Inferior parietal cortex (tissue), 1 donor: Measurements from ENCODE around the gene TTLL5.
"Not testable (repeated sequence)": the region's sequence is repeated elsewhere in the genome, so short reads cannot be mapped to it uniquely, and the experiment has no call there.

Experiments
- DNase-seq: peaks from one replicate; pipeline ENCODE4 v3.0.0-alpha.2; 2016; ENCODE audit errors: extremely low spot score

The TTLL5 gene

DNA sequence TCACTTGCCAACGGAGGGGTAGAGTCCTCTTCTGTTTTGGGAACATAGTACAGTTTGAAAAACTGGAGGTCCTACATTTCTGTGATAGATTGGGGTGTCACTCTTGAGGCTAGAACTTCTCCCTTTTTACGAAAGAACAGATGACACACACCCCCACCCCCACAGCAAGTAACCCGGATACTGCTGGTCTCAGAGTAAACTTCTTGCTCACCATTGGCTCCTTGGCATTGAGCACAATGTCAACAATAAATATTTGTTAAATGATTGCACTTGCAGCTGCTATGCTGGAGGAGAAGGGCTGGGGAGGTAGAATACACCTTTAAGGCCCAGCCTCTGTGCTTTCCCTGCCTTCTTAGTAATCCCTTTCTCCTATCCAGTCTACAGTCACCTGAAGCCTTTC is 170.9 kb downstream of the TTLL5 start:
- no peak for DNase-seq

DNA sequence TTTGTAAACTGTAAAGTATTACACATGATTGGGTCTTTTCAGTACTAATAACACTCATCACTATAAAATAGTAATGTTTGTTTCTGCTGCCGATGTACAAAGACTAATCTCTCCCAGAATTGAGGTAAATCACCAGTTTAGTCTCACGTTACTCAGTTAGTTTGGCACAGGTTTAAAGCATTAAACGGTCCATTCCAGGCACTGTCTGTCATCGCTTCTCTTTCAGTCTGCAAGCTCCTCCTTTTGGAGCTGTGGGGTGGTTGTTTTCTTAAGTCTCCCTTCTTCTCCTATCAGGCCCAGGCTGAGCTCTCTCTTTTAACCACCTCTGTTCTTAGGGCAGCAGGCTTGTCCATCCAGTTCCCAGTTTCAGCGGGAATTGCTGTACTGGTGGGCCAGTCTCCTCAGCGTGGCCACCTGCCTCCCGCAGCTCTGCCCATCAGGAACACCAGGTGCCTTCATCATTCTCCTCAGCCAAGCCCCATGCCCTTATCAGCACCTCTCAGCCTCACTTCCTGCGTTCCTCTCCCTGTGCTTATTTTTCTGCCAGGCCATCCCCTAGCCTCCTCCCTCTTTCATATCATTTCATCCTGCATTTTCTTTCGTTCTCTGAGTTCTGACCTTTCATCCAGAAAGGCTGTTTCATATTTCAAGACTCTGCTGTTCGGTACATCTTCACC is 171.7 kb downstream of the TTLL5 start:
- DNase-seq: no peak

DNA sequence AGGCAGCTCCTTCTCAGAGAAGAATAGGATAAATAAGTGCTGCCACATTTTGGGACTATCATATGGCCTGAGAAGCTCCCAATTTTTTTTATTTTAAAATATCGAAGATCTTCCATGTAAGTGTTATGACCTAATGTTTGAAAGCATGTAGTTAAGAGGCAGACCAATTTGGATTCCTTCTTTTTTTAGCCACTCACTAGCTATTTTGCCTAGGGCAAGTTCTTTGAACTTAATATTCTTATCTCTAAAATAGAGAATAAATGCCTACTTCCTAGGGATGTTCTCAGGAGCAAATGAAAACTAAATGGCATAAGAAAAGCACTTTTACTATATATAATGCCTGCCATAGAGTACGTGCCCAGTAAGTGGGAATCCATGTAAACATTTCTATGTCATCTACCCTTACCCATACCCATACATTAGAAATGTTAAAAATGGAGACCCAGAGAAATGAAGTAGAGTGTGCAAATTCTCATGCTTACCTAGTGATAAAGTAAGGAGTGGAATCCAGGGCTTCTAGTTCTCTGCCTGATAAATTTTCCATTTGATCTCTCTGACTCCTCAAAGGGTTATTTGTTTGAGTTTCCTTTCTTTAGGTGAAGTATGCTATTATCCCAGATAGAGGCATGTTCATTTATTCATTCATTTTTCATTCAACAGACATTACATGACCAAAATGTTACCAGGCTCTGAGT is 172.4 kb downstream of the TTLL5 start:
- DNase-seq: no peak

DNA sequence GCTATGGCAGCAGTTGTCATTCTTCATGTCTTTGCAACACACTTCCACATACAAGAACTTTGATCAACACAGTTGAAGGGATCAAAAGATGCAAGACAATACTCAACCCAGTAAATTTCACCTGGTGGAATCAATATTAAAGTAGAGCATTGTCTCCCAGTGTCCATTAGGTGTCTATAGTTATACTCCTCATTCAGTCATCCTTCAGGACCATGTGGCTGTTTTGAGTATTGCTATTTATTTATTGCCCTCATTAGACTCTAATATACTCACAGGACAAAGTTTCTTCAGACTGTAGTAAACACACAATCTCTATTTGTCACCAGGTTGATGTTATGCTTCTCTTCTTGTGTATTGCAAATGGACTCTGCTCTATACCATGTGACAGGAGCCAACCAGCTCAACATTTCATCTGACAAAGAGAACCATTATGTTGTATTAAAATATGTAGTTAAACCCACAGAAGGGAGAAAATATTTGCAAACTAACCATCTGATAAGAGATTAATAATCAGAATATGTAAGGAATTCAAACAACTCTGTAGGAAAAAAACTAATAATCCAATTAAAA is 174.2 kb downstream of the TTLL5 start:
- DNase-seq: no peak

DNA sequence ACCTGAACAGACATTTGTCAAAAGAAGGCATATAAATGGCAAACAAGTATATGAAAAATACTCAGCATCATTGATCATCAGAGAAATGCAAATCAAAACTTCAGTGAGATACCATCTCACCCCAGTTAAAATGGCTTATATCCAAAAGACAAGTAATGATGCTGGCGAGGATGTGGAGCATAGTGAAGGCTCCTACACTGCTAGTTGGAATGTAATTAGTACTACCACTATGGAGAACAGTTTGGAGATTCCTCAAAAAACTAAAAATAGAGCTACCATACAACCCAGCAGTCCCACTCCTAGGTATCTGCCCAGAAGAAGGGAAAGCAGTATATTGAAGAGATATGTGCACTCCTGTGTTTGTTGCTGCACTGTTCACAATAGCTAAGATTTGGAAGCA is 174.7 kb downstream of the TTLL5 start:
- no peak for DNase-seq

DNA sequence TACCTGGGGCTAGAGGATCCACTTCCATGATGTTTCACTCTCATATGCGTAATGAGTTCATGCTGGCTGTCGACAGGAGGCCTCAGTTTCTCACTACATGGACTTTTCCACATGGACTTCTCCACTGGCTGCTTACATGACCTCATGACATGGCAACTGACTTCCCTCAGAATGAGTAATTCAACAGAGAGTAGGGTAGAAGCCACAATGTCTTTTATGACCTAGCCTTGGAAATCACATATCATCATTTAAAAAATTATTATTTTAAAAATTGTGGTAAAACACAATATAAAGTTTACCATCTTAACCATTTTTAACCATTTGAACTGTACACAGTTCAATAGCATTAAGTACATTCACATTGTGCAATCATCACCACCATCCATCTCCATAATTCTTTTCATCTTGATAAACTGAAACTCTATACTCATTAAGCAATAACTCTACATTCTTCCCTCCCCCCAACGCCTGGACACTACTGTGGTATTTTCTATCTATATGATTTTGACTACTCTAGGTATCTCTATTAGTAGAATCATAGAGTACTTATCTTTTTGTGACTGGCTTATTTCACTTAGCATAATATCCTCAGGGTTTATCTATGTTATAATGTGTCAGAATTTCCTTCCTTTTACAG is 176.2 kb downstream of the TTLL5 start:
- no peak for DNase-seq

DNA sequence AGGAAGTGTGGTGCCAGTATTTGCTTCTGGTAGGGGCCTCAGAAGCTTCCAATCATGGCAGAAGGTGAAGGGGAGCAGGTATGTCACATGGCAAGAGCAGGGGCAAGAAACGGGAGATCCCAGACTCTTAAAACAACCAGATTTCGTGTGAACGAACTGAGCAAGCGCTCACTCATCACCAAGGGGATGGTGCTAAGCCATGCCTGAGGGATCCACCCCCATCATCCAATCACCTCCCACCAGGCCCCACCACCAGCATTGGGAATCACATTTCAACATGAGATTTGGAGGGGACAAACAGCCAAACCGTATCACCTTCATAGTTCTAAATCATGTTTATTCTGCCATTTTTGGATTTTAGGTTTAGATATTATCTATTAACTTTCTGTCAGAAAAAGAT is 179.9 kb downstream of the TTLL5 start:
- DNase-seq: no peak

DNA sequence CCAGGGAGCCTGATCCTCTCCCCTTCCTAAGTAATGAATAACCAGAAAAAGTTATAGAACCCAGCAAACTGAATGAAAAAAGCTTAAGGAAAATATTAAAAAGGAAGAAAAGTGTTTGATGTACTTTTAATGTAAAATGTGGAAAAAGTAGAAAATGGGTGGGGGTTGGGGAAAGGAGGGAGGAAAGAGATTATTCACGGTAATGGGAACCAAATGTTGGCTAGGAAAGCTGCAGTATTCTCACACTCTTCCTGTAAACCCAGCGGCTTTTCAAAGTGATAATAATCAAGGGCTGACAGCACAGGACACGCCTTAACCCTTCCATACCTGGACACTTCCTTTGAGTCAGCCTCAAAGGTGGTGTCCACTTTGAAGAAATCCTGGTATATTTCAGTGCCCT is 181.5 kb downstream of the TTLL5 start:
- no peak for DNase-seq

DNA sequence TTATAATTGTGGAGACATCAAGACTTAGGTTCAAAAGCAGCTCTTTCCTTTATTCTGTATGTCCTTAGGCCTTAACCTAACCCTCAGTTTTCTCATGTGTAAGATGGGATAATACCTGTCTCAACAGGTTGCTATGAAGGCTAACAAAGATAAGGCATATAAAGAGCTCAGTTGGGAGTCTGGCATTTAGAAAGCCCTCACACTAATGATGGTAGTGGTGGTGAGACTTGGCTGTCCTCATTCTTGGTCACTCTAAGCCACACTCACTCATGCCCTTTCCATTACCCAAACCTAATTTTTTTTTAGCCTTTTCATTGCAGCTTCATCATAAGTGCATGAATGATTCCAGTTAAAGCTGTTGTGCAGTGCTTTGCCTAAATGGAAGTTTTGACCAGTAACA is 183.4 kb downstream of the TTLL5 start:
- no peak for DNase-seq

DNA sequence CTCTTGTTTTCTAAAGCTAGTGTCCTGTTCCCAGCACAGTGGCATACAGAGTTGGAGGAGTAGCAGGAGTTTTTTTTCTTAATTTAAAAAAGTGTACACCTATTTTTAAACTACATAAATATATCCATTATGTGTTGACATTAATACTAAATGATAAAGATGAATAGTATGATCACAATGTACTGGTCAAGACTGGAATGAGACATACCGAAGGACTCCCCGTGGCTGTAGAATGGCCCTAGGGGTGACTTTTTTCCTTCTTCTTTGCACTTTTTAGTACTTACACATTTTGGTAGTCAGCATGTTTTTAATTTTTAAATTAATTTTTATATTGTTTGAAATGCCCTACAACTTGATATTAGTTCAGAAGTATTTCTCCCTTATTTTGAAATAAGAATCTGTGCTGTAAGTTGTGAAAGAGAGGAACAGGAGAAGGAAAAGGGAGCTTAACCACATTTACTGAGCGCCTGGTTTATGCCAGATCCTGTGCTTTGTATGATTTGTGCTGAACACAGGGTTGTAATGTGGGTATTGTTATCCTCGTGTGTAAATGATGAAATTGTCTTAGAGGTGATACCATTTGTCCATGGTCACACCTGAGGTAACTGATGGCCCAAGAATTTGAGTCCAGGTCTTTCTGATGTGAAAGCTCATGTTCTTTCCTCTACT is 184.2 kb downstream of the TTLL5 start:
- no peak for DNase-seq

DNA sequence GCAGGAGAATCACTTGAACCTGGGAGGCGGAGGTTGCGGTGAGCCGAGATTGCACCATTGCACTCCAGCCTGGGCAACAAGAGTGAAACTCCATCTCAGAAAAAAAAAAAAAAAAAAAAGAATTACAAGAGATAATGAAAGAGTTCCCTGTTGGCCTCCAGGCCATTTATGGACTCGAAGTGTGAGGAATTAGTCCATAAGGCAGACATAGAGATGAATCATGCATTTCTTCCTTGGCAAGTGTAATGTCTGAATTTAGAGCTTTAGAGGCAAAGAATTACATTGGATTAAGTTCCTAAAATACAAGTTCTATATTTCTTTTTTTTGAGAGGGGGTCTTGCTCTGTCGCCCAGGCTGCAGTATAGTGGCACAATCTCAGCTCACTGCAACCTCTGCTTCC is 185.6 kb downstream of the TTLL5 start:
- not testable (repeated sequence) for DNase-seq

DNA sequence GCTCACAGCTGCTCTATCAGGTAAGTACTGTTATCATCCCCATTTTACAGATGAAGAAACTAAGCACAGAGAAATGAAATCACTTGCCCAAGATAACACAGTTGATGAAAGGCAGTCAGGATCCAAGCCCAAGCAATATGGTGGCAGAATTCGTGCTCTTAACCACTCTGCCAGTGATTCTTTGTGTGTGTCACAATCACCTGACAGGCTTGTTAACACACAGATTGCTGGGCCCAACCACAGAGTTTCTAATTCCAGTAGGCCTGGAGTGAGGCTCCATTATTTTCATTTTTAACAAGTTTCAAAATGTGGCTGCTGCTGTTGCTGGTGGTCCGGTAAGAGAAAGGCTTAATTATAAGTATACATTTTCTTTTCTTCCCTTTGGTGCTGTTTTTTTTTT is 186.5 kb downstream of the TTLL5 start:
- no peak for DNase-seq

DNA sequence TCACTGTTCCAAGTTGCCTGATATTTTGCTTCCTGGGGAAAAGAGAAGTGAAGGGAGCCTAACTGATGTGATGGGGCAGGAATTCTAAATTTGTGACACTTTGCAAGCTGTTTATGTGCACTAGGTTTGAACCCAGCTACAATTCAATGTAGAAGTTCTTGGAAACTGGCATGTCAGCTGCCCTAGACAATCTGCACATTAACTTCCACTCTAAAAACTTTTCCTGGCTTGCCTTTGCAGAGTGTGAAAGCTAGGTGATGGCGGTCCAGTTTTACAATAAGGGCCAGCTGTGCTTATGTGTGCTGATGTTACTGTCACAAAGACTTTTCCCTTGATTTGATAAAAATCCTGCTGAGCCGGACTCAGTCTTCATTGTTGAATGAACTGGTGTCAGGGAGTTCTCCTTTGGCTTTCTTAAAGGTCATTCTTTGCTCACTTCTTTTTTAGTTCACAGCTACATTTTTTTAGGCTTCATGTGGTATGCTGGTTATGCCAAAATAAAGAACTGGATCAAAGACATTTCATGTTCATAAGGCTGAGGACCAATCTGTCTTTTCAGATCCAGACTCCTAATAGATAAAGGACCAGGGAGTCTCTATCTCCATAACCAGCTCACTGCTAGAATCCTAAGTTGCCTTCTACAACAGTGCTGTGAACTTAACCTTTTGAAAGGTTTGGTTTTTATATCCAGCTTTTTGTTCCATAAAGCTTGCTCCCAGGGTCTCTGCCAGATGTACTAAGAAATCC is 187.3 kb downstream of the TTLL5 start:
- no peak for DNase-seq

DNA sequence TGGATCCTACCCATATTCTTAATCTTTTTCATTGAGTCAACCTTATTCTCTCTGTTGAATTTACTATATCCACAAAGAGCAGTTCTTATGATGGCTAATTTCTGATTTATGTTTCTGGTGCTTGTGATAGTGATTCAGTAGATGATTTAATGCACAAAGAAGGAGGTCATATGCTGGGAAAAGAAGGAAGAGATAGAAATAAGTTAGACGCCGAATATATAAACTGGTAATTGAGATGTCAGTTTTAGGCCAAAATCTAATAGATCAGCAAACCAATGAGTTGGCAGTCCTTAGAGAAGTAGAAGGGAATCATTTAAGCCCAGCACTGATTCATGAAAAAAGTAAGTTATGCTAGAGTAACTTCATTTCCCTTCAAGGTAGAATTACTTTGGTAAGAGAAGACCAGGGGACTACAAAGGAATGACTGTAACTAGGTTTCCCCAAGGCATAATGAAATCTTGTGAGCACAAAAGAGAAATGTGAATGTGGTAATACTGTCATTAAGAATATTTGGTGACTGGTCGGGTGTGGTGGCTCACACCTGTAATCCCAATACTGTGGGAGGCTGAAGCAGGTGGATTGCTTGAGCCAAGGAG is 188.4 kb downstream of the TTLL5 start:
- DNase-seq: no peak

DNA sequence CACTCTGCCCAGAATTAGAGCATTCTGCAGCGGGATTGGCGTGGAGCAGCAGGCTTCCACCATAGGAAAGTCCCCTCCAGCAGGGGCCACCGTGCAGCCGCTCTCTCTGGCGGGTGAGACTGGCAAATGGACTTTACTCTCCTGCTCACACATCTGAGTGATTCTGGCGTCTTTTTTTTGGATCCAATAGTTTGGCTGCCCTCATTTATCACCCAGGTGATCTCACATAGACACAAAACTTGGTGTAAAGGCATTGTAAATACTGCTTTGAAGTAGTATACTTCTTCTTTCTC is 190.5 kb downstream of the TTLL5 start:
- no peak for DNase-seq

DNA sequence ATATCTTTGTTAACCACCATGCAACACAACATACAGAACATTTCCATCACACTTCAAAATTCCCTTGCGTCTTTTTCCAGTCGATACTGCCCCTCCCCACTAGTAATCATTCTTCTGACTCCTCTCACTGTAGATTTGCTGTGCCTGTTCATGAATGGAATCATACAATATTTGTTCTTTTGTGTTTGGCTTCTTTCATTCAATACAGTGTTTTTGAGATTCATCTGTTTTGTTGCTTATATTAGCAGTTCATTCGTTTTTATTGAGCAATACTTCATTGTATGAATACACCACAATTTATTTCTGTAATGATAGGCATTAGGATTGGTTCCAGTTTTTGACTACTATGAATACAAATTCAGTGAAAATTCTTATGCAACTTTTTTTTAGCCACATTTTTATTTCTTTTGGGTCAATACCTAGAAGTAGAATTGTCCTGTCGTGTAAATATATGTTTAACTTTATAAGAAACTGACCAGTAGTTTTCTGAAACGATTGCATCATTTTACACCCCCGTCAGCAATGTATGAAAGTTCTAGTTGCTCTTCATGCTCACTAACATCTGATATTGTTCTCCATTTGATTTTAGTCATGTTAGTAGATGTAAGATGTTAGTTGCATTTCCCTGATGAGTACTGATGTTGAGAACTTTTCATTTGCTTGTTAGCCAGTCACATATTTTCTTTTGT is 193.2 kb downstream of the TTLL5 start:
- DNase-seq: no peak

DNA sequence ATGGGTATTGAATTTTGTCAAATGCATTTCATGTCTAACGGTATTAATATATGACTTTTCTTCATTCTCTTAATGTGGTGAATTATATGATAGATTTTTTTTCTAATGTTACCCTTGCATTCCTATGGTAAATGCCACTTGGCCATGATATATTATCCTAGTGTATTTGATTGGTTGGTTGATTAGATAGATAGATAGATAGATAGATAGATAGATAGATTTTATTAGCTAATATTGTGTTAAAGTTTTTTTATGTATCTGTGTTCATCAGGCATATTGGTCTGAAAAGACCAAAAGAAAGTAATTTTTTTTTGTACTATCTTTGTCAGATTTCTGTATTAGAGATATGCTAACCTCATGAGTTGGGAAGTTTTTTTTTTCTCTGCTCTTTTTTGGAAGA is 196.2 kb downstream of the TTLL5 start:
- DNase-seq: no peak

DNA sequence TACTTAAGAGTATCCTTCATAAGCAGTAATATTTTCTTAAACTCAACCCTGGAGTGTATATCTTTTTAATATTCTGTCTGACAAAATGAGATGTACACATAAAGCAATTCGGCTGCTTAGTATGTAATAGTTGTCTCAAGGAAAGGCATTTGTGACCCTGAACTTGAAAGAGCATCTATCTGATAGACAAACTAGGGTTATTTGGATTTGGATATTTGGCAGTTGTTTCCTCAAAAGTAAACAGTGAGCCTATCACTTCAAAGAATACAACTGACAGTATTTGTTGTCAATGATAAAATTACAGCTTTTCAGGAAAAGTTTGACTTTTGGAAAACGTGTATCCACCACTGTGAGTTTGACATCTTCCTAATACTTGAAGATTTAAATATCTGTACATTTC is 197.3 kb downstream of the TTLL5 start:
- DNase-seq: no peak

DNA sequence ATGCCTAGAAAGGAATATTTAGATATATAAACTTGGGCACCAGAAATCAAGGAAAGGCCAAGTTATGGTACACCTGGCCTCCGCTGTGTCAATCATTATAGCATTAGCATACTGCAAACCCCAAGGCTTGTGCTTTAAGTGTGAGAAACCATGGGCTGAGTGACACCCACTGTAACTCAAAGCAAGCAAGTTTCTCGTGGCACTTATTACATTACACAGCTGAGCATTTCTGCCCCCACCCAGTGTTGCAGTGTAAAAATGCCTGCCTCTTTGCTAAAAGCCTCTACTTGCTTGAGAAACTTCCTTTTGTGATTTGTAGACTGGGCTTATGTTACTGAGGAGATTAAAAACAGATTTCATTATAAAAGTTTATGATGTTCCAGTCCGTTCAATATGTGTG is 198.7 kb downstream of the TTLL5 start:
- DNase-seq: no peak

DNA sequence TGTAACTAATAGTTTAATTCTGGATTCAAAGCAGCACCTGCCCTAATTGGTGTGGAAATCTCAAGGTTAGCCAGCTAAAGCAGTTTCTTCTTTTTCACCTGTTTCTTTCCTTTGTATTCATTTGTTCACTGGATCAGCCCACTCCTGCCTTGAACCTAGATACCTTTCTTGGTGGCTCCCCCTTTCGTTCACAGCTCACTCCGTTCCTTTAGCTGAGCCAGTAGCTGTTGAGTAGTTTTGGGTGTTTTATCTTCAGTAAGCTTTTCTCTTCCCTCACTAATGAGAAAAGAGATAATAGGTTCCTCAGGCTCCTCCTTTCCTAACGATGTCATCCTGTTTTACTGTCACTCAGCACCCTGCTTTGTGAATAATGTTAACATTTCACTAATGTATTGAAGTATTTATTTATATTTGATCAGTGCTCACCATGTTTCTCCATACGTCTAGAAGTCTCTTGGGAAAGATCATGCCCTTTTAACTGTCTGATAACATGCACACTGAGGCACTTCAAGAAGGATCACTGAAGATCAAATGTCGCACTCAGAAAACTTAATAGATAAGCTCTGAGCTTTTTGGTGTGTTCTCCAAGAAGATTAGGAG is 199.6 kb downstream of the TTLL5 start:
- no peak for DNase-seq
